GM19468 (cell line): ENCODE data around the gene STIM2.
A peak's percentile ranks its signal among the peaks of the same experiment; 100 is the strongest.

Experiments
- ATAC-seq: cut with Tn5 transposase; IDR thresholded peaks from one replicate; pipeline ENCODE4 v1.9.1; 2021; ENCODE audit warnings: mild to moderate bottlenecking, moderate library complexity, moderate number of reproducible peaks; ENCODE audit not compliant: unreplicated experiment; ENCODE audit errors: extremely low read depth

Gene STIM2

DNA sequence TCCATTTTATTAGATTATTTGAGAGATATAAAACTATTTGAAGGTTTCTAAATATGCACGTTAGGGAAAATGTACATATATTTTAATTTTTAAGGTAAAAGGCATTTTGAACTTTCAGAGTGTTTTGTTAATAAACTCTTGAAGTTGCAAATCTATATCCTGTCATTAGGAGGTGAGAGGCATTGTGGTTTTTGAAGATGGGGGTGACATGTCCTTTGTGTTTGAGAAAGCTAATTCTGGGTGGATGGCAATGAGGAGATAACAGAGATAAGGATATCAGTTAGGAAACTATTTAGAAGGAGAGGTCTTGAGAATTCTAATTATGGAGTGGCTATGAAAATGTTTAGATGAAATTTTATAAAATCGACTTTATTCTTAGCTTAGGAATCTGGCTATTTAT lies 6.1 kb downstream of the STIM2 start:
- no peak for ATAC-seq

GRCh38 chr4:26867914-26868684 lies 7.5 kb downstream of the STIM2 start:
- ATAC-seq = no peak

GRCh38 chr4:26870576-26871262 lies 10.1 kb downstream of the STIM2 start:
- ATAC-seq = no peak

DNA sequence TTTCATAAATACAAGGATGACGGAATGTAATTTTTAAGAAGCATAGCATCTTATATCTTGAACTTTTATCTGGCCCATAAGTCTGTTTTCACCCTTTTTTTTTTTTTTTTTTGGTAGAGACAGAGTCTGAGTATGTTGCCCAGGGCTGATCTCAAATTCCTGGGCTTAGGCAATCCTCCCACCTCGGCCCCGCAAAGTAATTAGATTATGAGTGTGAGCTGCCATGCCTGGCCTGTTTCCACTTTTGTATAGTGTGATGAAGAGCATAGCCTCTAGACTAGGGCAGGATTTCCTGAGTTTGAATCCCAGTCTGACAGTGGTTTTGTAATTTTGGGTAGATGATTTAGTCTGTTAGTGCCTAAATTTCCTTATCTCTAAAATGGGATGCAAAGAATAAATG lies 11.0 kb downstream of the STIM2 start:
- ATAC-seq = no peak

DNA sequence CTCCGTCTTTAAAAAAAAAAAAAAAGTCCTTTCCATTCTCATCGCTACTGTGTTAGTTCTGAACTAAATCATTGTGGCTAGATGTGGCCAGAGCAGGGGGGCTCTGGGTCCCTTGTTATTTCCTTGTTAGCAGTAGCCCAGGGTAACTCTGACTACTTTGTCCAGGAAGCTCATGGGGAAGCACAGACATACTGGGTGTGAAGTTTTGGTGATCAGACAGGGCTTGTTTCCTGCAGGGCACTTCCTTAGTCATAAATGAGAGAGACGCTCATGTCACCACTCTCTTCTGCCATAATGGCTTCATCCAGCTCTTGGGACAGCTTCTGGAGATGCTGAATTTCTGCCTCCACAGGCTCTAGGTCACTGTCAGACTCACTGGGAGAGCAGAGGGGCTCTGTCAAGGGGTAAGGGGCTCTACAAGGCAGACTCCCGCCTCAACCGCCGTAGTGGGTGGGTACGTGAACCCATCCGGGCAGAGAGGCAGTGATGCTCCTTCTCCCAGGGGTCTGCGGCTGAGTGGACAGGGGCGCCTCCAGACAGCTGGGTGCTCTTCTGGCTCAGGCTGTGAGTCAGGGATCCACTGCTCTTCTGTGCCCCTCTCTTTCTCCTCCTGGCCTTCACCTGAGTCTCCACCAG lies 12.9 kb downstream of the STIM2 start:
- ATAC-seq = peak; percentile 76

GRCh38 chr4:26874110-26874509 lies 13.5 kb downstream of the STIM2 start:
- no peak for ATAC-seq

- ATAC-seq = no peak
Measured at GRCh38 chr4:26877406-26877805, 16.8 kb downstream of the STIM2 start.

GRCh38 chr4:26877961-26878360 lies 17.3 kb downstream of the STIM2 start:
- no peak for ATAC-seq

DNA sequence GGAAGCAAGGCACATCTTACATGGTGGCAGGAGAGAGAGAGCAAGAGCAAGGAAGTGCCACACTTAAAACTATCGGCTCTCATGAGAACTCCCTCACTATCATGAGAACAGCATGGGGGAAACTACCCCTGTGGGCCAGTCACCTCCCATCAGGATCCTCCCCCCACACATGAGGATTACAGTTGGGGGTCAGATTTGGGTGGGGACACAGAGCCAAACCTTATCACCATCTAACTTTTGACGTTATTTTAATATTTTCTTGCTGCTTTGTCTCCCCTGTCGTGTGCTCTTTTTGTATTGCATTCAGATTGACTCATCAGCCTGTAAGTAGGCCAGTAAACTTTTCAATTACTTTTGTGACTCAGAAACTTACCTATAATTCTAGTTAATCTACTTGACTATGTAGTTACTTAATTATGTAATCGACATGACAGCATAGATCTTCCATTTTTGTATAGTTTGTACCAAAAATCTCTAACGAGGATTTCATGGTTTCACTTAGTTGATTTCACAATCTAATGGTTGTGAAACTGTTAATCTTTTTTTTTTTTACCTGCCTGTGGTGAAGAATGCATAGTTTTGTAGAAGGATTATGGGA lies 18.3 kb downstream of the STIM2 start:
- ATAC-seq = no peak

GRCh38 chr4:26879805-26880204 lies 19.2 kb downstream of the STIM2 start:
- ATAC-seq = no peak

DNA sequence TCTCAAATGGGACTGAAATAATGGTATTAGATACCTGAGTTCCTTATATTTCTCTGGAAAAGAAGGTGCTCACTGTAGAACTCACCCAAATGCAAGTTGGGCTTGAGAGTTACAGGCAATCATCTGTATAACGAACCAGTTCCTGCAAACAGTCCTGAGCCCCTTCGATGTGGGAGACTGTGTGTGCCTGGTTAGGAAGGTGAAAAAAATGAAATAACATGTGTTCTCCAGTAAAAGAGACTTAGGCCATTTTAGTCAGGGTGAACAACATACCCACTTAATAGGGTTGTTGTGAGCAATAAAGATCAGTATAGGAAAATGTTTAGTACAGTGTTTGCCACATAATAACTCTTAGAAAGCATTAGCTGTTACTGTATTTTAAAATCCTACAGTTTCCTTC lies 23.4 kb downstream of the STIM2 start:
- ATAC-seq = no peak

DNA sequence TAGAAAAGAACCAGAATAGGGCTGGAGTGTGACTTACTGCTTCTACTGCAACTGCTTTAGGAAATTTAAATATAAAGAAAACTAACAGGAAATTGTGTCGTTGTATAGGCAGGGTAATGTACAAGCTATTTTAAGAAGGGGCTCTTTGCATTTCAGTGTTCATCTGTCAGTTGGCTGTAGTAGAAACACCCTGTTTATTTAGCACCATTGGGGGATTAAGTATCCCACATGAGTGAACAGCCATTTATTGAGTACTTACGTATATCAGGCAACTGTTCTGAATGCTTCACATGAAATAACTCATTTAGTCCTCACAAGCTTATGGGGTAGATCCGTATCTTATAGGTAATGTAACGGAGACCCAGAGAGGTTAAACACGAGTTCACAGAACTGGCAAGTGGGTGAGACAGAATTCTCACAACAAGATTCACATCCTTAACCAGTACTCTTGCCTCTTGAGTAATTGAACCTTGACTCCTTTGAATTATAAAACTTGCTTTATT lies 23.9 kb downstream of the STIM2 start:
- ATAC-seq = peak; percentile 38

GRCh38 chr4:26885912-26886274 lies 25.3 kb downstream of the STIM2 start:
- ATAC-seq = peak; percentile 74

- ATAC-seq = no peak
Measured at GRCh38 chr4:26887143-26887542, 26.5 kb downstream of the STIM2 start.

DNA sequence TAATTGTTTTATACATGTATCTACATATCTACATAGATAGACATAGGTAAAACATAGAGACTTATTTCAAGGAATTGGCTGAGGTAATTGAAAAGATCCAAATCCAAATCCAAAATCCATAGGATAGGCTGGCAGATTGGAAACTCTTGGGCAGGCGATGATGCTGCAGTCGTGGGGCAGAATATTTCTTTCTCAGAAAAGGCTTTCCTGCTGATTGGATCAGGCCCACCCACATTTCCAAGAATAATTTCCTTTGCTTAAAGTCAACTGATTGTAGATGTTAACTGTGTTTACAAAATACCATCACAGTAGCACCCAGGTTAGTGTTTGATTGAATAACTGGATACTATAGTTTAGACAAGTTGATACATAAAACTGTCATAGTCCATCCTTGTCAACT lies 27.2 kb downstream of the STIM2 start:
- ATAC-seq = no peak

DNA sequence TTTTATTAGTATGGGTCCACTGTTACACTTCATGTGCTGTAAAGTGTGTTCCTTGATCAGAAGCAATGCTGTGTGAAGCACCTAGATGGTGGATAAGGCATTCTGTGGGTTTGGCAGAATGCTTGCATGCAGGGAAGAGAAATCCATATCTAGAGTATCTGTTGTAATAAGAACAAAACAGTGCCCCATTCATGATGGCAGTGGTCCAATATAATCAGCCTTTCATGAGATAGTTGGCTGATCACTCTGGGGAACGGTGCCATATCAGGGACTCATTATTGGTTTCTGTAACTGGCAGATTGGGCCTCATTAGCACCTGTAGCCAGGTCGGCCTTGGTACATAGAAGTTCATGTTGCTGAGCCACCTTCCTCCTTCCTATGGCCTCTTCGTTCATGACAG lies 28.7 kb downstream of the STIM2 start:
- ATAC-seq = no peak

- ATAC-seq = no peak
Measured at GRCh38 chr4:26891054-26891453, 30.4 kb downstream of the STIM2 start.

GRCh38 chr4:26891867-26892266 lies 31.2 kb downstream of the STIM2 start:
- ATAC-seq = no peak

DNA sequence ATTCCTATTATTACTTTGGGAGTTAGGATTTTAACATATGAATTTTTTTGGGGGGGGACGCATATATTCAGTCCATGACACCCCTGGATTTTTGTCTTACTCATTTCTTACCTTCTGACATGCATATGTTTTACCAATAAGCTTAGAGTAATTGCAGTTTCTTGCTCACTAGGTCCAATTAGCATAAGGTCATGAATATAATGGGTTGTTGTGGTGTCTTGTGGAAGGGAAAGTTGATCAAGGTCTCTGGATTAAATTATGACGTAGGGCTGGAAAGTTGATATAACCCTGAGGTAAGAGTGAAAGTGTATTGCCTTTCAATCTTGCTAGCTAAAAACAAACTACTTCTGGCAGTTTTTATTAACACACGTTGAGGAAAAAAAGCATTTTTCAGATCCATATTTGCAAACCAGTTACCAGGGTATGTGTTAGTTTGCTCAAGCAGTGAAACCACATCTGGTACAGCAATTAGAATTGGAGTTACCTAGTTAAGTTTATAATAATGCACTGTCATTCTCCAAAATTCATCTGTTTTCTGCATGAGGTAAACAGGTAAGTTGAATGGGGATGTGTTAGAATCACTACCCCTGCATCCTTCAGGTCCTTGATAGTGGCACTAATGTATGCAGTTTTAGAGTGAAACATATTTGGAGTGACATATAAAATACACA lies 32.0 kb downstream of the STIM2 start:
- no peak for ATAC-seq

- no peak for ATAC-seq
Measured at GRCh38 chr4:26893491-26893890, 32.9 kb downstream of the STIM2 start.
